ENCODE measurements around the gene RELN.

RELN gene

DNA sequence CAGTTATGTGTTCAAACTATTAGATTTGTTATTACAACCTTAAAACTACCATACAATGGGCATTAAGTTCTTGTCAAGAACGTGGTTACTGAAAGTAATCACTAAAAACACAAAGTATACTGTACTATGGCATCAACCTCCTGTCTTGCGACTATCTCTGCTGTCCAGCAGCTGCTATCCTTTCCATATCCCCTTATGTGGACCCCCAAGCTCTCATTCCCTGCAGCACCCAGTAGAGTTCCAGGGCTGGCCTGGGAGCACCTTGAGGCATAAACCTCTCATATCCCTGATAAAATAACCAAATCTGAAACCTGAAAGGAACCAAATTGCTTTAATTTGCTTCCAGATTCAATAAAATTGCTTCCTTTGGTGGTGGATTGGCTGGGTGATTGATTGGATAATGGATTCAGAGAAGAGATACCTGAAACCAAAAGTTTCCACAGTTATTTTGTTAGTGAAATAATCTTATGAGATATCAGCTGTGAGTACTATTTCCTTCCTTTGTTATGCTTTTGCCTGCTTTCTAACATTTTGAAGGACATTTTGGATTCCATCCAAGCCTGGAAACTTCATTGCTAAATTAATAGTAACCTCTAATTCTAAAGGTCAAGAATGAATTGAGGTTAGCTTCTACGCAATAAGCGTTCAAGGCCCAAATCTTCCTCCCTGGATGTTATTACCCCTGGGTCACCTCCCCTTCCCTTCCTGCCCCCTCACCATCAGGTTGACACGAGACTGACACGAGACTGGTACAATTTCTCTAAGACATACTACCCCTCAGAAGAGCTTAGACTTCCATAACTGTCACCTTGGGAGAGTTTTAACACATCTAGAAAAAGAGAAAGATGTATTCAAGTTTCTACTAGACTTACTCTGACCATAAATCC lies 48.8 kb downstream of the RELN start:
- no peaks in the 10 kb centered on the region for H3K9me3 ChIP-seq (ENCODE audit: insufficient read depth, low read depth, low read length)
- no peak overlapping the region for H3K9ac ChIP-seq (ENCODE audit: low read length)
- H2AK5ac ChIP-seq (ENCODE audit: low read length), result no peak overlapping the region
- H3K27me3 ChIP-seq (ENCODE audit: insufficient read depth, low read length), result no peaks in the 10 kb centered on the region
- no peak overlapping the region for H2BK120ac ChIP-seq (ENCODE audit: insufficient read depth, low read length, poor library complexity)
- no peak overlapping the region for H2BK12ac ChIP-seq (ENCODE audit: low read length)
- no peak overlapping the region for H3K18ac ChIP-seq (ENCODE audit: low read length)
- no peaks in the 10 kb centered on the region for H3K79me2 ChIP-seq (ENCODE audit: control insufficient read depth, insufficient read depth, low read length, poor library complexity)
- H3K4me3 ChIP-seq (ENCODE audit: low read depth, low read length), result no peak overlapping the region
- H4K8ac ChIP-seq (ENCODE audit: low read depth, low read length), result no peak overlapping the region
- H3K4me1 ChIP-seq (ENCODE audit: control insufficient read depth in 1 of 2, insufficient read depth in 2 of 2, low read length in 2 of 2), result no peaks in the 10 kb centered on the region
- H3K79me1 ChIP-seq (ENCODE audit: low read length), result no peaks in the 10 kb centered on the region
- H3K14ac ChIP-seq (ENCODE audit: low read length), result no peak overlapping the region
- H3K27ac ChIP-seq (ENCODE audit: low read depth, low read length), result no peak overlapping the region
- no peak overlapping the region for H3K4me2 ChIP-seq (ENCODE audit: low read length)
- H4K91ac ChIP-seq (ENCODE audit: low read depth, low read length), result no peak overlapping the region
- no peak overlapping the region for H2AFZ ChIP-seq (ENCODE audit: insufficient read depth, low read length, poor library complexity)
- DNase-seq, result no peak
- no peaks in the 10 kb centered on the region for H3K36me3 ChIP-seq (ENCODE audit: control insufficient read depth in 1 of 2, insufficient read depth in 2 of 2, low read length in 2 of 2)
- H4K12ac ChIP-seq (ENCODE audit: low read depth, low read length), result no peak overlapping the region
- H2BK5ac ChIP-seq (ENCODE audit: low read depth, low read length, poor library complexity), result no peak overlapping the region
- no peak overlapping the region for H3K23ac ChIP-seq (ENCODE audit: low read length)
- WGBS (ENCODE audit: extremely low coverage, insufficient coverage, insufficient read length), result no CpG with 5 or more reads among the region's 6 CpGs
- H3K4ac ChIP-seq (ENCODE audit: low read depth, low read length), result no peak overlapping the region

- H2AFZ ChIP-seq (ENCODE audit: insufficient read depth, low read length, poor library complexity), result no peak overlapping the region
- no peak overlapping the region for H3K4ac ChIP-seq (ENCODE audit: low read depth, low read length)
- H2AK5ac ChIP-seq (ENCODE audit: low read length), result no peak overlapping the region
- no peak overlapping the region for H3K18ac ChIP-seq (ENCODE audit: low read length)
- no peaks in the 10 kb centered on the region for H3K9me3 ChIP-seq (ENCODE audit: insufficient read depth, low read depth, low read length)
- H2BK12ac ChIP-seq (ENCODE audit: low read length), result no peak overlapping the region
- no peak overlapping the region for H3K27ac ChIP-seq (ENCODE audit: low read depth, low read length)
- no peak overlapping the region for H4K8ac ChIP-seq (ENCODE audit: low read depth, low read length)
- H3K79me2 ChIP-seq (ENCODE audit: control insufficient read depth, insufficient read depth, low read length, poor library complexity), result no peaks in the 10 kb centered on the region
- no peak for DNase-seq
- no peaks in the 10 kb centered on the region for H3K36me3 ChIP-seq (ENCODE audit: control insufficient read depth in 1 of 2, insufficient read depth in 2 of 2, low read length in 2 of 2)
- no peaks in the 10 kb centered on the region for H3K79me1 ChIP-seq (ENCODE audit: low read length)
- no peak overlapping the region for H3K14ac ChIP-seq (ENCODE audit: low read length)
- no peak overlapping the region for H3K4me2 ChIP-seq (ENCODE audit: low read length)
- no peaks in the 10 kb centered on the region for H3K27me3 ChIP-seq (ENCODE audit: insufficient read depth, low read length)
- H2BK5ac ChIP-seq (ENCODE audit: low read depth, low read length, poor library complexity), result no peak overlapping the region
- no CpG with 5 or more reads among the region's 3 CpGs for WGBS (ENCODE audit: extremely low coverage, insufficient coverage, insufficient read length)
- H3K4me3 ChIP-seq (ENCODE audit: low read depth, low read length), result no peak overlapping the region
- H3K4me1 ChIP-seq (ENCODE audit: control insufficient read depth in 1 of 2, insufficient read depth in 2 of 2, low read length in 2 of 2), result no peaks in the 10 kb centered on the region
- no peak overlapping the region for H3K9ac ChIP-seq (ENCODE audit: low read length)
- no peak overlapping the region for H4K91ac ChIP-seq (ENCODE audit: low read depth, low read length)
- no peak overlapping the region for H3K23ac ChIP-seq (ENCODE audit: low read length)
- H2BK120ac ChIP-seq (ENCODE audit: insufficient read depth, low read length, poor library complexity), result no peak overlapping the region
- no peak overlapping the region for H4K12ac ChIP-seq (ENCODE audit: low read depth, low read length)
These were observed 51.8 kb downstream of the RELN start for GRCh38 chr7:103937680-103938079.

GRCh38 chr7:103936558-103936957 lies 52.9 kb downstream of the RELN start:
- Histone ChIP-seq H3K79me1 (ENCODE audit: low read length) (no peaks in the 10 kb centered on the region), H2AK5ac (ENCODE audit: low read length) (no peak overlapping the region), H3K4ac (ENCODE audit: low read depth, low read length) (no peak overlapping the region), H3K36me3 (ENCODE audit: control insufficient read depth in 1 of 2, insufficient read depth in 2 of 2, low read length in 2 of 2) (no peaks in the 10 kb centered on the region), H3K79me2 (ENCODE audit: control insufficient read depth, insufficient read depth, low read length, poor library complexity) (no peaks in the 10 kb centered on the region), H3K23ac (ENCODE audit: low read length) (no peak overlapping the region), H3K14ac (ENCODE audit: low read length) (no peak overlapping the region), H2BK12ac (ENCODE audit: low read length) (no peak overlapping the region), H4K12ac (ENCODE audit: low read depth, low read length) (no peak overlapping the region), H4K8ac (ENCODE audit: low read depth, low read length) (no peak overlapping the region), H3K9me3 (ENCODE audit: insufficient read depth, low read depth, low read length) (no peaks in the 10 kb centered on the region), H3K18ac (ENCODE audit: low read length) (no peak overlapping the region), H3K9ac (ENCODE audit: low read length) (no peak overlapping the region), H3K4me1 (ENCODE audit: control insufficient read depth in 1 of 2, insufficient read depth in 2 of 2, low read length in 2 of 2) (no peaks in the 10 kb centered on the region), H2BK120ac (ENCODE audit: insufficient read depth, low read length, poor library complexity) (no peak overlapping the region), H3K27ac (ENCODE audit: low read depth, low read length) (no peak overlapping the region), H3K27me3 (ENCODE audit: insufficient read depth, low read length) (no peaks in the 10 kb centered on the region), H3K4me3 (ENCODE audit: low read depth, low read length) (no peak overlapping the region), H2AFZ (ENCODE audit: insufficient read depth, low read length, poor library complexity) (no peak overlapping the region), H2BK5ac (ENCODE audit: low read depth, low read length, poor library complexity) (no peak overlapping the region), H4K91ac (ENCODE audit: low read depth, low read length) (no peak overlapping the region), H3K4me2 (ENCODE audit: low read length) (no peak overlapping the region)
- WGBS (ENCODE audit: extremely low coverage, insufficient coverage, insufficient read length), result no CpG with 5 or more reads among the region's 2 CpGs
- DNase-seq, result no peak

DNA sequence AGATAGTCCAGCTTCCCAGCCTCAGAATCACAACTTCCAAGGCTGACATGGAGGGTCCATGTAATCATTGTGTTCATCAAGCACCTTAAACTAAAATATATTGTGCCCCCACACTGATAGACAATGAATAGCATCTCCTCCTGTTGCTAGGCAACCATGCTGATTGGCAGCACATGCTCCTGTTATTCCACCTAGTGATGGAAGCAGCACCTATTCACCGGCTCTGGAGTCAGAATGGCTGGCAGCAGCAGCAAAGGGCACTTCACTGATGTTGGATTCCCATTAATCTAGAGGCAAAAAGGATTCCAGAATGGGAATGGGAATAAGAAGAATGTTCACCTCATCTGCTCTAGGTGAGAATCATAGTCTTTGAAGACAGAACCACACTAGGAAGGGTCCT lies 55.0 kb downstream of the RELN start:
- Histone ChIP-seq H2BK120ac (ENCODE audit: insufficient read depth, low read length, poor library complexity) (no peak overlapping the region), H3K14ac (ENCODE audit: low read length) (no peak overlapping the region), H3K23ac (ENCODE audit: low read length) (no peak overlapping the region), H3K18ac (ENCODE audit: low read length) (no peak overlapping the region), H4K91ac (ENCODE audit: low read depth, low read length) (no peak overlapping the region), H2AFZ (ENCODE audit: insufficient read depth, low read length, poor library complexity) (no peak overlapping the region), H4K12ac (ENCODE audit: low read depth, low read length) (no peak overlapping the region), H3K79me2 (ENCODE audit: control insufficient read depth, insufficient read depth, low read length, poor library complexity) (no peaks in the 10 kb centered on the region), H3K4me1 (ENCODE audit: control insufficient read depth in 1 of 2, insufficient read depth in 2 of 2, low read length in 2 of 2) (no peaks in the 10 kb centered on the region), H3K4me2 (ENCODE audit: low read length) (no peak overlapping the region), H3K27me3 (ENCODE audit: insufficient read depth, low read length) (no peaks in the 10 kb centered on the region), H3K9ac (ENCODE audit: low read length) (no peak overlapping the region), H3K27ac (ENCODE audit: low read depth, low read length) (no peak overlapping the region), H3K4ac (ENCODE audit: low read depth, low read length) (no peak overlapping the region), H3K36me3 (ENCODE audit: control insufficient read depth in 1 of 2, insufficient read depth in 2 of 2, low read length in 2 of 2) (no peaks in the 10 kb centered on the region), H4K8ac (ENCODE audit: low read depth, low read length) (no peak overlapping the region), H3K79me1 (ENCODE audit: low read length) (no peaks in the 10 kb centered on the region), H3K4me3 (ENCODE audit: low read depth, low read length) (no peak overlapping the region), H2BK12ac (ENCODE audit: low read length) (no peak overlapping the region), H2BK5ac (ENCODE audit: low read depth, low read length, poor library complexity) (no peak overlapping the region), H3K9me3 (ENCODE audit: insufficient read depth, low read depth, low read length) (no peaks in the 10 kb centered on the region), H2AK5ac (ENCODE audit: low read length) (no peak overlapping the region)
- no CpG with 5 or more reads among the region's 1 CpG for WGBS (ENCODE audit: extremely low coverage, insufficient coverage, insufficient read length)
- DNase-seq, result no peak
